Measurements from ENCODE around the gene NXT1. TPM values are rescaled to one million over a fixed set of nuclear protein-coding genes. Genes with fewer than 3 reads are reported as not detected.
A peak's percentile ranks its signal among the peaks of the same experiment; 100 is the strongest.

The NXT1 gene
- total and polyA plus RNA-seq, 2 of the 4 experiments (the other 2 are of a cell fraction), result 23.6 to 25.5 TPM

DNA sequence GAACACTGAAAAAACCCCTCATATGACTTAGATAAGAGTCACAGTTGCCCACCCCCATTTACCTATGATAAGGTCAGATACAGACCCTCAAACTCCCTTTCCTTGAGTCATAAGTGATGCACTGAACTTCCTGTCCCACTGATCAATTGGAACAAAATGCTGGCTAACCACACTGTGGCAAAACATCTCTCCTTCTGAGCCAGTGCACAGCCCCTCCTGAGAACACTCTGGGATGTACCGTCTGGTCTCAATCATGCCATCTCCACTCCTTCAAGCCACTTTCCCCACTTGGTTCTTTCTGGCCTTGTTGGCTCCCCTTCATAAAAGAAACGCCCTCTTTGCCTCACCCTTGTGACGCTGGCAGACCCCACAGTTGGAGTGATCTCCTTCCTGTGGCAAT, 42.6 kb upstream of the NXT1 start:
- dilution Hi-C loops (cut with HindIII; ENCODE audit: low sequenced_read_pairs, unreplicated experiment), result no loop called here
- no peak for DNase-seq
- ChIA-PET POLR2A (ENCODE audit: unreplicated experiment) (no interaction called here), CTCF (no interaction called here)
- Histone ChIP-seq H4K5ac (ENCODE audit: low read depth, low read length) (no peak overlapping the region), H3K4me1 (ENCODE audit: control insufficient read depth, insufficient read depth, low read length) (no peaks in the 10 kb centered on the region), H3K4ac (ENCODE audit: low read depth, low read length) (no peak overlapping the region), H2AK9ac (replicated peaks; ENCODE audit: low read depth, low read length, poor library complexity) (no peak overlapping the region), H2BK20ac (ENCODE audit: low read depth, low read length) (no peak overlapping the region), H3K9me1 (ENCODE audit: insufficient read depth, low read length) (no peaks in the 10 kb centered on the region; the same call in 1 of the 2 replicates), H2BK5ac (ENCODE audit: low read depth, low read length, poor library complexity, severe bottlenecking) (no peak overlapping the region), H3K4me2 (ENCODE audit: low read depth, low read length) (no peak overlapping the region), H3K4me3 (ENCODE audit: insufficient read depth, low read depth, low read length) (no peak overlapping the region), H3K79me1 (ENCODE audit: low read depth in 1 of 2, low read length in 2 of 2) (no peaks in the 10 kb centered on the region), H3K14ac (replicated peaks; ENCODE audit: low read depth, low read length) (no peak overlapping the region), H3K18ac (ENCODE audit: low read depth, low read length) (no peak overlapping the region), H2AFZ (replicated peaks; ENCODE audit: low read length, poor library complexity) (peak overlapping the region; percentile 7), H3K9me3 (ENCODE audit: control insufficient read depth, insufficient read depth, low read length) (no peaks in the 10 kb centered on the region), H3K36me3 (ENCODE audit: control insufficient read depth, insufficient read depth, low read length) (no peaks in the 10 kb centered on the region), H3K27ac (ENCODE audit: insufficient read depth, low read length) (no peak overlapping the region), H2BK15ac (ENCODE audit: low read depth, low read length) (no peak overlapping the region), H2AK5ac (ENCODE audit: low read depth, low read length) (no peak overlapping the region), H3K56ac (ENCODE audit: extremely low read depth, insufficient read depth, low read length) (no peak overlapping the region), H2BK120ac (ENCODE audit: low read depth, low read length) (no peak overlapping the region), H3K23ac (ENCODE audit: low read depth, low read length) (no peak overlapping the region), H4K91ac (ENCODE audit: insufficient read depth, low read depth, low read length) (no peak overlapping the region), H4K20me1 (ENCODE audit: insufficient read depth, low read length) (no peaks in the 10 kb centered on the region), H3K27me3 (ENCODE audit: control insufficient read depth, insufficient read depth, low read length) (peaks cover 1% of the 10 kb centered on the region; the same call in 1 of the 2 replicates), H4K8ac (ENCODE audit: low read depth in 2 of 2, low read length in 2 of 2) (no peak overlapping the region), H3K9ac (ENCODE audit: low read depth, low read length) (no peak overlapping the region)
- 72% methylated on average over 3 of the region's 3 CpGs; no CpG with 5 or more reads in 1 of the 2 experiments for whole genome bisulfite sequencing, 2 experiments (ENCODE audit: extremely low coverage in 2 of 2, insufficient read length in 1 of 2)
- intact Hi-C loops (cut with micrococcal nuclease), result no loop called here
- TF ChIP-seq, protein P1, sequence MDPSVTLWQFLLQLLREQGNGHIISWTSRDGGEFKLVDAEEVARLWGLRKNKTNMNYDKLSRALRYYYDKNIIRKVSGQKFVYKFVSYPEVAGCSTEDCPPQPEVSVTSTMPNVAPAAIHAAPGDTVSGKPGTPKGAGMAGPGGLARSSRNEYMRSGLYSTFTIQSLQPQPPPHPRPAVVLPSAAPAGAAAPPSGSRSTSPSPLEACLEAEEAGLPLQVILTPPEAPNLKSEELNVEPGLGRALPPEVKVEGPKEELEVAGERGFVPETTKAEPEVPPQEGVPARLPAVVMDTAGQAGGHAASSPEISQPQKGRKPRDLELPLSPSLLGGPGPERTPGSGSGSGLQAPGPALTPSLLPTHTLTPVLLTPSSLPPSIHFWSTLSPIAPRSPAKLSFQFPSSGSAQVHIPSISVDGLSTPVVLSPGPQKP (IDR thresholded peaks at IDR 0.05; ENCODE audit: borderline replicate concordance, low read depth, low read length), result no peak
- TF ChIP-seq MAFK (IDR thresholded peaks at IDR 0.05; ENCODE audit: low read depth, low read length) (no peak), RAD21 (IDR thresholded peaks at IDR 0.05; ENCODE audit: low read length) (no peak), CHD1 (IDR thresholded peaks at IDR 0.05; ENCODE audit: low read depth, low read length) (no peak), MAZ (IDR thresholded peaks at IDR 0.05; ENCODE audit: borderline replicate concordance, low read depth, low read length) (no peak), BHLHE40 (IDR thresholded peaks at IDR 0.05; ENCODE audit: low read depth, low read length) (no peak), MXI1 (IDR thresholded peaks at IDR 0.05; ENCODE audit: borderline replicate concordance, low read depth, low read length) (no peak), CEBPB (IDR thresholded peaks at IDR 0.05; ENCODE audit: low read depth, low read length) (no peak), FOS (IDR thresholded peaks at IDR 0.05; ENCODE audit: low read depth, low read length) (no peak)
- TF ChIP-seq, protein P2, sequence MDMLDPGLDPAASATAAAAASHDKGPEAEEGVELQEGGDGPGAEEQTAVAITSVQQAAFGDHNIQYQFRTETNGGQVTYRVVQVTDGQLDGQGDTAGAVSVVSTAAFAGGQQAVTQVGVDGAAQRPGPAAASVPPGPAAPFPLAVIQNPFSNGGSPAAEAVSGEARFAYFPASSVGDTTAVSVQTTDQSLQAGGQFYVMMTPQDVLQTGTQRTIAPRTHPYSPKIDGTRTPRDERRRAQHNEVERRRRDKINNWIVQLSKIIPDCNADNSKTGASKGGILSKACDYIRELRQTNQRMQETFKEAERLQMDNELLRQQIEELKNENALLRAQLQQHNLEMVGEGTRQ (IDR thresholded peaks at IDR 0.05; ENCODE audit: low read depth, low read length), result no peak
- TF ChIP-seq, protein P3, sequence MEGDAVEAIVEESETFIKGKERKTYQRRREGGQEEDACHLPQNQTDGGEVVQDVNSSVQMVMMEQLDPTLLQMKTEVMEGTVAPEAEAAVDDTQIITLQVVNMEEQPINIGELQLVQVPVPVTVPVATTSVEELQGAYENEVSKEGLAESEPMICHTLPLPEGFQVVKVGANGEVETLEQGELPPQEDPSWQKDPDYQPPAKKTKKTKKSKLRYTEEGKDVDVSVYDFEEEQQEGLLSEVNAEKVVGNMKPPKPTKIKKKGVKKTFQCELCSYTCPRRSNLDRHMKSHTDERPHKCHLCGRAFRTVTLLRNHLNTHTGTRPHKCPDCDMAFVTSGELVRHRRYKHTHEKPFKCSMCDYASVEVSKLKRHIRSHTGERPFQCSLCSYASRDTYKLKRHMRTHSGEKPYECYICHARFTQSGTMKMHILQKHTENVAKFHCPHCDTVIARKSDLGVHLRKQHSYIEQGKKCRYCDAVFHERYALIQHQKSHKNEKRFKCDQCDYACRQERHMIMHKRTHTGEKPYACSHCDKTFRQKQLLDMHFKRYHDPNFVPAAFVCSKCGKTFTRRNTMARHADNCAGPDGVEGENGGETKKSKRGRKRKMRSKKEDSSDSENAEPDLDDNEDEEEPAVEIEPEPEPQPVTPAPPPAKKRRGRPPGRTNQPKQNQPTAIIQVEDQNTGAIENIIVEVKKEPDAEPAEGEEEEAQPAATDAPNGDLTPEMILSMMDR (conservative IDR thresholded peaks at IDR 0.05; ENCODE audit: low read depth, low read length), result no peak
- in situ Hi-C loops (cut with MboI; ENCODE audit: low sequenced_read_pairs), result no loop called here
- no TSS peak for BruUV-seq (replicated peaks)
- no peak for ATAC-seq (ENCODE audit: low read depth)

Data from IMR-90 (cell line).